ENCODE data around the gene ACP4.
"Not testable (repeated sequence)": the region's sequence is repeated elsewhere in the genome, so short reads cannot be mapped to it uniquely, and the experiment has no call there.

The ACP4 gene

DNA sequence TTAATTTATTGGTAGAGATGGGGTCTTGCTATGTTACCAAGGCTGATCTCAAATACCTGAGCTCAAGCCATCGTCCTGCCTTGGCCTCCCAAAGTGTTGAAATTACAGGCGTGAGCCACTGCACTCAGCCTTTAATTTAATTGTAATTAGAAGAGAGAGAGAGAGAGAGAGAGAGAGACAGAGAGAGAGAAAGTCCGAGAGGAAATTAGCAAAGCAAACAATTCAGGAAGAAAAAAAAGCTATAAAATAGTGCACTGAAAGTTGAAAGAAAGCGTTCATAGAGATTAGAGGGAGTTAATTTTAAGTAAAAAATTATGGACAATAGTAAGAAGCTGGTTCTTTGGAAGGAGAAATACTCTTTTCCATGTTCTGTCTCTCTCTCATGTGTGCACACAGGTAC lies 13.0 kb upstream of the ACP4 start:
- no peak for DNase-seq

DNA sequence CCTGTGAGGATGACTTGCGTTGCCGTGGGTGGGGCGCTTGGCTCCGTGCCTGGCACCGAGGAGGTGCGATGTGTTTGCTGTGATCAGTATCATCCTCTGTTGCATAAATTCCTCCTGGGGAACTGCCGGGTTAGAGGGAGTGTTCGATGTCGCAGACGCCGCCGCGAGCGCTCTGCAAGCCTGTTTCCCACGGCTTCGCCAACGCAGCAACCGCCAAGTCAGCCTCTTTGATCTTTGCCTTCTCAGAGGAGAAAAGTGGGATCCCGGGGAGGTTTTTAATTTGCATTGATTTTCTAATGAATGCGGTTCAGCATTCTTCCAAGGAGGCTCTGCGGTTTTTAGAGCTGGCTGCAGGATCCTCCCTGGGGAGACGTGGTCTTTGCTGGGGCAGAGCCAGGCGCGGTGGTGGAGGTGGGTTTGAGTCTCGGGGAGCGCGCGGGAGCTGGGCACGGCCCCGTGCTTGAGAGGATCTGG lies 12.3 kb upstream of the ACP4 start:
- DNase-seq = peak in 1 of 2 donors; percentile 22

DNA sequence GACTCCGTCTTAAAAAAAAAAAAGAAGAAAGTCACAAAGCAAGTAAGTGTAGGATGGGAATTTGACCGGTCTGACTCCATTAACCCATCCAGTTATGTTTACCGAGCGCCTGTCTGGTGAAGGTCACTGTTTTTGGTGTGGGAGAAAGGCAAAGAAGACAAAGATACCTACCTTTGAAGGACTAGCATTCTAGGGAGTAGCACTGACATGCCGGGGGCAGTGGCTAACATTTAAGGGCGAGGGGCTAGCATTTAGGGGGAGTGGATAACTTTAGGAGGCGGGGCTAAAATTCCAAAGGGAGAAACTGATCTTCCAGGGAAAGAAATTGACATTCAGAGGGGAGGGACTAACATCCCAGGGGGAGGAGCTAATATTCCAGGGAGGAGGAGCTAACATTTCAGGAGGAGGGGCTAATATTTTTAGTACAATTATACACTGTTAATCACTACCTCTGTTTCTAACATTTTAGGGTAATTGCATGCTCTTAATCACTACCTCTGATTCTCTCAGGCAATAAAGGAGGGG lies 11.2 kb upstream of the ACP4 start:
- DNase-seq = no peak

DNA sequence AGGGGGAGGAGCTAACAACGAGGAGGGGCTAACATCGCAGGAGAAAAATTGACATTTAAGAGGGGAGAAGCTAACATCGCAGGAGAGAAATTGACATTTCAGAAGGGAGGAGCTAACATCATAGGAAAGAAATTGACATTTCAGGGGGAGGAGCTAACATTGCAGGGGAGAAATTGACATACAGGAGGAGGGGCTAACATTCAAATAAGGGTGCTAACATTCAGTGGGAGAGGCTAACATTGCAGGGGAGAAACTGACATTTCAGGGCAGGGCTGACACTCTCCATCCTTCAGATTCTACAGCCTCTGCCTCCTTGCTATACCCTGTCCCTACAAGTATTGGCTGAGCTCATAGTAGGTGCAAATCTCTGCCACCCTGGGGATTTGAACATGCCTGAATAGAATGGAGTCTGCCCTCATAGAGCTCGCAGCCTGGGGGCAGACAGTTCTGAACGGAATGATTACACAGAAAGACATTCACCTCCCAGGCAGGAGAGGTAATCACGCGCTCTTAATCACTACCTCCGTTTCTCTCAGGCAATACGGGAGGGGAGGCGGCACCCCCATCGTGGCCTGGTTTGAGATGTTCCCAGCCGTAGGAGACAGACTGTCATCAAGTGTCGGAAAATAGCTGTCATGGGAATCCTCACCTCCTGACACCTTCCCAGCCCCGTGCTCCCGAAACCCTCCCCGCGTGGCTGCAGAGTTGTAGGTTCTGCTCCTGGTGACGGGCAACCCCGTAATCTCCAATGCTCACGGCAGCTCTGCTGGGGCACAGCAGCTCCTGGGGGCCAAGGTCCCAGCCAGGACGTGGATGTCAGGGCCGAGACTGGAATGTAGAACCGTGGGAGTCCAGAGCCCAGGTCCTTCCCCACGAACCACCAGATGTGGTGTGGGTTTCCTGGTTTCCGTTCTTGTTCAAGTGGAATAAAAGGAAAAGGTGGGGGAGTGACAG lies 10.4 kb upstream of the ACP4 start:
- no peak for DNase-seq

DNA sequence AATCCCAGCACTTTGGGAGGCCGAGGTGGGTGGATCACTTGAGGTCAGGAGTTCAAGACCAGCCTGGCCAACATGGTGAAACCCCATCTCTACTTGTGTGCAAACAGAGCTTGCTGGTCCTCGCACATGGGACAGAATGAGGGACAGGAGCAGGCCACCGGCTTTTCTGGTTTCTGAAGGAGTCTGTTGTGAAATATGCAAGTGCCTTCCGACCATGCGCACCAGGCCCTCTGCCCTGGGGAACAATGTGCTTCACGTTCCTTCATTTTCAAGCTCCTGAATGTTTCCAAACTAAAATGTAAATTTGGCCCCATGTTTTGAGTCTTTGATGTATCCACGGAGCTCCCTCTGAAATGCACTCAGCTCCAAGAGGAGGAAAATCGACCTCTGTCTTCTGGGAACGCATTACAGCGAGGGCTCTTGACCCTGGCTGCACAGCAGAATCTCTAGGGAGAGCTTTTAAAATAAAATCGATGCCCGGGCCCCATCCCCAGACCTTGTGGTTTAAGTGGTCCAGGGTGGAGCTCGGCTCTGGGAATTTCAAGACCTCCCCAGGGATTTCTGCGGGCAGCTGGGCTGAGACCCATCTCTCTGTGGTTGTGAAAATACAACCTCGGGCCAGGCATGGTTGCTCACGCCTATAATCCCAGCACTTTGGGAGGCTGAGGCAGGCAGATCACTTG lies 9.3 kb upstream of the ACP4 start:
- no peak for DNase-seq

DNA sequence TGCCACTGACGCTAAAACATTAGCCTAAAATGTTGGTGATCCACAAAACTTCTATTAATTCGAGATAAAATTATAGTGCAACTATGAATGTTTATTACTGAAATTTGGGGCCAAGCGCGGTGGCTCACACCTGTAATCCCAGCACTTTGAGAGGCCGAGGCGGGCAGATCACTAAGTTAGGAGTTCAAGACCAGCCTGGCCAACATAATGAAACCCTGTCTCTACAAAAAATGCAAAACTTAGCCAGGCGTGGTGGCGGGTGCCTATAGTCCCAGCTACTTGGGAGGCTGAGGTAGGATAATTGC lies 6.4 kb upstream of the ACP4 start:
- DNase-seq = not testable (repeated sequence)

DNA sequence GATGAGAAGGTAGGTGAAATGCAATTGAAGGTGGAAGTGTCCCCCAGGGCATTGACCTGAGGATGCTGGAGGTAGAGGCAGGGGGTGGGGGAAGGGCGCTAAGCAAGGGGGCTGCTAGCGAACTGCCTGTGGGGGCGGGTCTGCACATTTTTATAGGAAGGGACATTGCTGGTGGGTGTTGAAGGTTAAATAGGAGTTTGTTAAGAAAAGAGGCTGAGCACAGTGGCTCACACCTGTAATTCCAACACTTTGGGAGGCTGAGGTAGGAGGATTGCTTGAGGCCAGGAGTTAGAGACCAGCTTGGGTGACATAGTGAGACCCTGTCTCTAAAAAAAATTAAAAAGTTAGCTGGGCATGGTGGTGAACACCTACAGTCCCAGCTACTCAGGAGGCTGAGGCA lies 5.5 kb upstream of the ACP4 start:
- DNase-seq = no peak

DNA sequence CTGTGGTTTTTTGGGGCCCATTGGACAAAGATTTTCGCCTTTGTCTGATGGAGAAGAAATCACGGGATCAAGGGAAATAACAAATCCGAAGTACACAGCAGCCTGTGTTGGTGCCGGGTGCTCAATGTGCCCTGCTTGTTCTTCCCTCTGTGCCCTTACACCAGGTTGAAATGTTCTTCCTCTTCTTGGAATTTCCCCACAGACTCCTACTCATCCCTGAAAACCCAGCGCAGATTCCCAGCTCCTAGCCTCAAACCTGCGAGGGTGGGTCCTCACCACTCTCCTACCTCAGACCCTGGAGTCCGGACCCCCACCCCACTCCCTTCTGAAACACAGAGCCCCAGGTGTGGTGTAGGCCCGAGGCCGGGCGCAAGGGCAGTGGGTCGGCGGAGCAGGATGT lies 4.9 kb upstream of the ACP4 start:
- no peak for DNase-seq

DNA sequence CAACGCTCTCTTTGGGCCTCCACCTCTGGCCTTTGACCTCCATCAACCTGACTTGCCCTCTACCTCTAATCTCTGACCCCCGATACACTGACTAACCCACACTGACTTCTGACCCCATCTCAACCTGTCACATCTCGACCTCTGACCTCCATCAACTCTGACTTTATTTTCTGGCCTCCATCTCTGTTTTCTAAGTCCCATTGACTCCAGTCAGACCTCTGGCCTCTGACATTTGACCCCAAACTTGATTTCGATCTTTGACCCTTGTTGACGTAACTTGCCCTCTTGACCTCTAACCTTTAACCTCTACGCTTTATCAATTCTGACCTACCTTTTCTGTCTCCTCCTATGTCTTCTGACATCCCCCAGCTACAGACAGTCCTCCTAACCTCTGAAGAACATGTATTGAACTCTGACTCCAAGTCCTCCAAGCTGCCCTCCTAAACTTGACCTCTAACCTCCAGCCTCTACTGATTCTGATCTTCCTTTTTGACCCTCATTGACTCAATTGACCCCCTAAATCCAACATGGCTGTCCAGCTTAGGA lies 780 bp downstream of the ACP4 start:
- DNase-seq = no peak

DNA sequence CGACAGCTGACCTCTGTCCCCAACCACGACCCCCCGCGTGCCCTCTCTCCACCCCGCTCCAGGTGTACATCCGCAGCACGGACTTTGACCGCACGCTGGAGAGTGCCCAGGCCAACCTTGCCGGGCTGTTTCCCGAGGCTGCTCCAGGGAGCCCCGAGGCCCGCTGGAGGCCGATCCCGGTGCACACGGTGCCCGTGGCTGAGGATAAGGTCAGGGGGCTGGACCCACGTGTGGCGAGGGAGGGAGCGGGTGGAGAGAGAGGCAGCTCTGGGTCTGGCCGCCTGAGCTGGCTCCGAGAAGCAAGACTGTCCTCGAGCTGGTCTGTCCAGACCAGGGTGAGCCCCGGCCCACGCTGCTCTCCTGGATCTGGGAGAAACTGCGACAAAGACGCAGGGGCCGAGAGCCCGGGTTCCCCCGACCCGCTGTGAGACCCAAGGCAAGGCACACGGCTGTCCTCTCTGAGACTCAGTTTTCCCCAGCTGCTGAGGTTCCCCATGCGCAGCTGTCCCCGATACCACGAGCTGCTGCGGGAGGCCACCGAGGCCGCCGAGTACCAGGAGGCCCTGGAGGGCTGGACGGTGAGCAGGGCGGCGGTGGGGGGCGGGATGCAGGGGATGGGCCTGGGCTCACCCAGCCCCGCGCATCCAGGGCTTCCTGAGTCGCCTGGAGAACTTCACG lies 1.5 kb downstream of the ACP4 start:
- DNase-seq = no peak

DNA sequence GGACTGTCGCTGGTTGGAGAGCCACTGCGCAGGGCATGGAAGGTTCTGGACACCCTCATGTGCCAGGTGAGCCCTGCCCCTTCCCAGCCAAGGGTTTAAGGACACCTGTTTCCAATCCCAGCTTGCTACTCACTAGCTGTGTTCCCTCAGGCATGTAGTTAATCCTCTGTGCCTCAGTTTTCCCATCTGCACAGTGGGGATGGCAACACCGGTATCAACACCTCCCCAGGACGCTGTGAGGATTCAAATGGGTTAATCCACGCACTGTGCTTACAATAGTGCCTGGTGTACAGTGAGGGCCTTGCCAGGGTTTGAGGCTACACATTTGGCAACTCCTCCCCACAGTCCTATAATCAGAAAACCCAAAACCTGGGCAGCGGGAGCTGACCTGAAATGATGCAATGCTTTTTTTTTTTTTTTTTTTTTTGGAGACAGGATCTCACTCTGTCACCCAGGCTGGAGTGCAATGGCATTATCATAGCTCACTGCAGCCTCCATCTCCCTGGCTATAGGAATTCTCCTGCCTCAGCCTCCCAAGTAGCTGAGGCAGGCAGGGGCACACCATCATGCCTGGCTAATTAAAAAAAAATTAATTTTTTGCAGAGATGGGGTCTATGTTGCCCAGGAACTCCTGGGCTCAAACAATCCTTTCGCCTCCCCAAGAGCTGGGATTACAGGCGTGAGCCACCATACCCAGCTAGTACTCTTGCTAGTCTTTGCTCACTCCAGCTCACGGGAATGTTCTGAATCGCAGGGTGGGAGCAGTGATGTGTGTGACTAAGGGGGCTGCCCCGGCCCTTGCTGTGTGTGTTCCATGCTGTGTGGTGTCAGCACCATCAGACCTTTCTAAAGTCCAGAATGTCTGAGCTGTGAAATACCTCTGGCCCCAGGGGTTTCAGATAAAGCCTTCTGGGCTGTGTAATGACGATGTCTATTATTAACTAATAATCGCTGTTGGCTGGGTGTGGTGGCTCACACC lies 2.3 kb downstream of the ACP4 start:
- no peak for DNase-seq

DNA sequence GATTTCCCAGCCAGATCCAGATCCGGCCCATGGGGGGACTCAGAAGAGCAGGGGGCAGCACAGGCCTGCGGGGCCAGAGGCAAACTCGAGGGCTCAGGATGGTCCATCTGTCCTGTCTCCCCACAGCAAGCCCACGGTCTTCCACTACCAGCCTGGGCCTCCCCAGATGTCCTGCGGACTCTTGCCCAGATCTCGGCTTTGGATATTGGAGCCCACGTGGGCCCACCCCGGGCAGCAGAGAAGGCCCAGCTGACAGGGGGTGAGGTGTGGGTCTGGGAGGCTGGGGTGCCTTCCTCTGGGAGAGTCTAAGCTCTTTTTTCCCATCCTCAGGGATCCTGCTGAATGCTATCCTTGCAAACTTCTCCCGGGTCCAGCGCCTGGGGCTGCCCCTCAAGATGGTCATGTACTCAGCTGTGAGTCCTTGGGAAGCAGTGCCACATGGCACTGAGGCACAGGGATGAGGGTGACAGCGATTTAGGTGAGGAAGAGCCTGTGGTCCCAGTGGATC lies 3.4 kb downstream of the ACP4 start:
- peak in 1 of 2 donors; percentile 32 for DNase-seq

DNA sequence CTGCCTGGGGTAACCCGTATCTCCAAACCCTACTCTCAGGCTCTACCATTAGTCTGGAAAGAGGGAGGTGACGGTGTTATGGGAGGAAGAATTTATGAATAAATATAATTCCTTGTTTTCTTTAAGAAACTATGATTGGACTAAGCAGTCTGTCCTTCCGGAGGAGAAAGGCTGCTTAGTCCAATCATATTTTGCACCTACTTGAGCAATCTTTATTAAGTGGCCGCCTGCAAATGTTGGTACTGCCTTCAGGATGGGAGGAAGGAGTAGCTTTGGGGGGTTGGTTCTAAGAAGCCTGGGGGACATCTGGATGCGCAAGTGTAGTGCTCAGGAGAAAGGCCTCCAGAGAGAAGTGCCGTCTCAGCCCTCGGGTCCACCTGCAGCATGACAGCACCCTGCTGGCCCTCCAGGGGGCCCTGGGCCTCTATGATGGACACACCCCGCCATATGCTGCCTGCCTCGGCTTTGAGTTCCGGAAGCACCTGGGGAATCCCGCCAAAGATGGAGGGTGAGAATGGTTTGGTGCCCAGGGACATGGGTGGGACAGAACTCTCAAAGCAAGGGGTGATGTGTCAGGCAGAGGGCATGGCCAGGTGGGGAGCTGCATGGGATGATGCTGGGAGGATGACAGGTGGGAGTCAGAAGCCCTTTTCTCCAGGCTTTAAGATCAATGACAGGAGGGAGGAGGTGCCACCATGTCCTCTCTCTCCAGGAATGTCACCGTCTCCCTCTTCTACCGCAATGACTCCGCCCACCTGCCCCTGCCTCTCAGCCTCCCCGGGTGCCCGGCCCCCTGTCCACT lies 4.1 kb downstream of the ACP4 start:
- peak; percentile 49 to 63 for DNase-seq

DNA sequence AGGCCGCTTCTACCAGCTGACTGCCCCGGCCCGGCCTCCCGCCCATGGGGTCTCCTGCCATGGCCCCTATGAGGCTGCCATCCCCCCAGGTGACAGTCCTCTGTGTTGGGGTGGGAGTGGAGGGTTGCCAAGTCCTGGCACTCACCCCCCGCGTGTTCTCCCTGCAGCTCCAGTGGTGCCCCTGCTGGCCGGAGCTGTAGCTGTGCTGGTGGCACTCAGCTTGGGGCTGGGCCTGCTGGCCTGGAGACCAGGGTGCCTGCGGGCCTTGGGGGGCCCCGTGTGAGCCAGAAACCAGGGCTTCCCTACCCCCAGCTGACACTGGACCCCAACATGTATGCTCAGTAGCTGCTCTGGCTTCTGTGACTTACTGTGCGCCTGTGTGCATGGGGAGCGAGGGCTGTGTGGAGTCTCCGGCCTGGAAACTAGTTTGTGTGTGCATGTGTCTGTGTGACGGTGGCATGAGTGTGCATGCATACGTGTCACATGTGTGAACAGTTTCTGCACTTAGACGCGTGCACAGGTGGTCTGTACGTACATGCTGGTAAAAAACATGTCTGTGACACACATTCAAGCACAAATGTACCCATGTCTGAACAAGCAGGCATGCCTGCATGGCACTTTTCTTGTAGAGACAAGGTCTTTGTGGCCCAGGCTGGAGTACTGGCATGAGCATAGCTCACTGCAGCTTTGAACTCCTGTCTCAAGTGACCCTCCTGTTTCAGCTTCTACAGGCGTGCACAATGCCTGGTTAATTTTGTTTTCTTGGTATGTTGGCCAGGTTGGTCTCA lies 4.9 kb downstream of the ACP4 start:
- DNase-seq = peak; percentile 41 to 70

DNA sequence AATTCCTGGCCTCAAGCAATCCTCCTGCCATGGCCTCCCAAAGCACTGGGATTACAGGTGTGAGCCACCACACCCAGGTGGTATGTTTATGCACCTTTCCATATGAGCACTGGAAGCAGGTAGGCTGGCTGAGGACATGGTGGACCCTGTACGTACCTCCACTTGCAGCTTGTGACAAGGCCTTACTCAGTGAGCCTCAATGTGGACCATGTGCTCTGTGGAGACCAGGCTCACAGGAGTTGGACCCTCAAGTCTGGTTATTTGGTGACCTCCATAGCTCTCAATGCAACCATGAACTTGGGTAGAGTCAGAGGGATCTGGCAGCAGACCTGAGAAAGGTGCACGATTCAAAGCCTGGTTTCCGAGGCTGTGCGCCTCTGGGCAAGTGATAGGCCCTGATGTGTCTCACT lies 5.5 kb downstream of the ACP4 start:
- DNase-seq = peak in 1 of 2 donors; percentile 38

DNA sequence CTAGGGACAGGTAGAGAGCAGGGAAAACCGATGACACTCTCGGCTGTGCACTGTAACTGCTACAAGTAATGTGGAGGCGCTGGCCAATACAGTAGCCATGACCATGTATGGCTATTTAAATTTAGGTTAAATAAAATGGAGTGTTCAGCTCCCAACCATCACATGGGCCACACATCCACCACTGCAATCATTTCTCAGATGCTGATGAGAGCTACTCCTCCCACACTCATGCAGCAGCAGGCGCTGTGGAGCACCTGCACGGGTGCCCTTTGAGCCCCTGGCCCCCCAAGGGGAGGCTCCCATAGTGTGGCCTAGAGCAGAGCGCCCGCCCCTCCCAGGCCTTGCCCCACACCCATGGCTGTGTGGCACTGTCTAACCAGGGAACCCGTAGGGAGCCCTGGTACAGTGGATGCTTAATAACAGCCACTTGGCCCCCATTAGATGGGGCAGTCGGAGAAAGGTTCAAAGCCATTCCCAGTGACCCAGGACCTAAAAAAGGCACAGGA lies 6.0 kb downstream of the ACP4 start:
- peak in 1 of 2 donors; percentile 39 for DNase-seq

DNA sequence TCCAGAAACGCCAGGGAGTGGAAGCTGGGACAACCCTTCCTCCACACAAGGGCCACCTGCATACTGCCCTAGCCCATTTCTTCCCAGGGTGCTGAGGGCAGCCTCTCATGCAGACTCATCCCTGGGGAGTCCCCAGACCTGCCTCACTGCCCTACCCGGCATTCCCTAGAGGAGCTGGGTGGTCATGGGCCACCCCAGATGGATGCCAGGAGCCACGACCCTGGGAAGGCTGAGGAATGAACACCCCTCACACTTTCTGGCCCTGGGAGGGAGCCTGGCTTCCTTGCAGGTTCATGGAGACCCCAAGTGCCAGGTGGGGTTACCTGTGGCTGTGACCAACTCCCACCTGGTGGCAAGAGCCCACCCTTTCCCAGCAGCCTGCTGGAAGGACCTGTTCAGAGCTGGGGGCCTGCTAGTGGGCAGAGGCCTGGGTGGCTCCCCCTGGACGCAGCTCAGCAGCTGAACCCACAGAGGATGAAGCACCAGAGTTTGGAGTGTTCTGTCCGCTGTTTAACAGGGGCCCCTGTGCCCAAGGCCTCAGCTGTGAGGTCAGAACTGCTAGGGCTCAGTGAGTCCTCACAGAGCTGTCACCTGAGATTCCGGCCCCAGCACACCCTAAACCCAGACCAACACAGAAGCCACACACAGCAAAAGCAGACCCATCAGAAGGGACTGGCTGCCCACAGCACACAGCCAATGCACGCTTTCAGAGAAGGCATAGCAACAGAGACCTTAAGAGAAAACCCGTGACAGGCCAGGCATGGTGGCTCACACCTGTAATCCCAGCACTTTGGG lies 6.6 kb downstream of the ACP4 start:
- DNase-seq = peak in 1 of 2 donors; percentile 21

DNA sequence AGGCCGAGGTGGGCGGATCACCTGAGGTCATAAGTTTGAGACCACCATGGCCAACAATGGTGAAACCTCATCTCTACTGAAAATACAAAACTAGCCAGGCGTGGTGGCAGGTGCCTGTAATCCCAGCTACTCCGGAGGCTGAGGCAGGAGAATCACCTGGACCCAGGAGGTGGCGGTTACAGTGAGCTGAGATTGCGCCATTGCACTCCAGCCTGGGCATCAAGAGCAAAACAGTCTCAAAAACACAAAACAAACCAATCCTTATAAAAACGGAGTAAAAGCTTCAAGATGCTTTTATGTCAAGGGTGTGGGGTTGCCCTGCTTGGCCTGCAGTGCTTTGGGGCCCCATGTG lies 7.2 kb downstream of the ACP4 start:
- DNase-seq = no peak
